ENCODE data around the gene DLG4.

DLG4 gene

DNA sequence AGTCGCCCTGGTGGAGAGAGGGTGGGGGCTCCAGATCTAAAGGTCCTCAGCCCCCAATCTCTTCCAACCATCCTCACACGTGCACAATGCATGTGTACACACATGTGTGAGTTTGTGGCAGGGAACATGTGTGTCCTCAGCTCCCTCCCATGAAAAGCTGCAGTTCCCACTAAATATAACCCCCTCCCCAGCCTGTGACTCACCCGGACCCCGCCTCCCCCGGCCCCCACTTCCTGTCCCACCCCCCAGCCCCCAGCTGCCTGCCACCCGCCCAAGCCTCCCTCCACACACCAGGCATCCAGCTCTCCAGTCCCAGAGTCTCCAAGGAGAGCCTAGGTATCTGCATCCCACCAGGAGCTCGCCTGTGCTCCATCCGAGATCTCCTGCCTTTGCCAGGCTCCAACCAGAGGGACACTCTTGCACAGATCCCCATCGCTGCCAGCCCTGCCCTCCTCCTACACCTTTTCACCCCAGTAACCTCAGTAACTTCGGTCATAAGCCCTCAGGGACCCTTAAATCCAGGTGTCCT is 3.9 kb downstream of the DLG4 start:
- Mint-ChIP-seq H3K4me1 (ENCODE audit: low read depth) (peaks cover 70% of the 10 kb centered on the region), H3K9me3 (ENCODE audit: low read depth) (no peaks in the 10 kb centered on the region), H3K27me3 (no peaks in the 10 kb centered on the region), H3K27ac (peak overlapping the region; percentile 91), H3K36me3 (no peaks in the 10 kb centered on the region), H3K4me3 (peak overlapping the region; percentile 89)

DNA sequence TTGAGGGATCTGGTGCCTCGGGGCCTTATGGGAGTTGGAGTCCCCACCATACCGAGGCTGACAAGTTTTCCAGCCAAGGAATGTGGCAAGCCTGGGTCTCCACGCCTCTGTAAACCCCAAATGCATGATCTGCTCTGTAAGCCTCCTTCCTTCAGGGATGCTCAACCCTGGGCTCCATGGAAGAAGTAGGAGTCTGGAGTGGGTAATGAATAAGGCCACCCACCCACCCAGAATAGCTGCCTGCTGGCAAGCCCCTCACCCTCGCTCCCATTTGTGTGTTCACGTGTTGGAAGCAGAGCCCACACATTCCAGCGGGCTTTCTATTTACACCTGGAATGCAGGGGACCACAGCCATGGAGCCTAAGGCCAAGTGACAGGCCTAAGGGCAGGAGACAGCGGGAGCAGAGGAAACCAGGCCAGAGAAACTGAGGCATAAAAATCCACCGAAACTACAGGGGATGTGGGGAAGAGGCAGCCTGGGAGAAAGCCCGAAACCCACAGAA is 4.4 kb downstream of the DLG4 start:
- Mint-ChIP-seq H3K27ac (peak overlapping the region; percentile 91), H3K9me3 (ENCODE audit: low read depth) (no peaks in the 10 kb centered on the region), H3K4me1 (ENCODE audit: low read depth) (peaks cover 66% of the 10 kb centered on the region), H3K4me3 (peak overlapping the region; percentile 89), H3K36me3 (no peaks in the 10 kb centered on the region), H3K27me3 (no peaks in the 10 kb centered on the region)

DNA sequence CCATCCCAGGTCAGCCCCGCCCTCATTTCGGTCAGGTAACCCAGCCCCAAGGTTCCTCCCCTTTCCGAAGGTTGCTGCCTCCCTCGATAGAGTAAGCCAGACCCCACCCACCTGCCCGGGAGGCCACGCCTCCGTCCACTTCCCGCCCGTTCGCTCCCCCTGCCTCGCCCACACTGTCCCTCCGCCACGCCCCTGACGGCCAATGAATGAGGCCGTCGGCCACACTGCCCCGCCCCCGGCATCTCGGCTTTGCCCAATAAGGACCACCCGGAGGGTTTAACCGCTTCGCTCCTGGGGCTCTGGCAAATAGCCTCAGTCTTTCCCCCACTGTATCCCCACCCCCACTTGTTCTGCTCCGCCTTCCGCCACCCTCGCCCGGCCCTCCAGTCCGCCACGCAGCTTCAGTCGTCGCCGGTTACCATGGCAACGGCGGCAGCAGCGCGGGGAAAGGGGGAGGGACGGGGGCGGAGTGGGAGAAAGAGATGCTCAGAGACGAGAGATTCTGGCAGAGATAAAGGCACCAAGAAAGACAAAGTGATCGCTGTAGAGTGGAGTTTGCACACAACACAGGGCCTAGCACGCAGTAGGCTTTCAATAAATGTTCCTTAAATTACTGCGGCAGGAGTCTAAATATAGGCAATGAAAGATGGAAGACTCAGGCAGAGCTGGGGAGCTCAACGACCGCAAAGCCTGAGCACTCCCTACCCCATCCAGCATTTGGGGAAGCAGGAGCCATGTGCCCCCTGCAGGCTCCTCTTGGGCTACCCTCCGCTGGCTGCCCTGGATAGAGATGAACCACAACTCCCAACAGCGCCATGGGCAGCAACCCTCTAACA is 5.1 kb downstream of the DLG4 start:
- Mint-ChIP-seq H3K36me3 (no peaks in the 10 kb centered on the region), H3K27ac (peak overlapping the region; percentile 91), H3K9me3 (ENCODE audit: low read depth) (no peaks in the 10 kb centered on the region), H3K27me3 (no peaks in the 10 kb centered on the region), H3K4me3 (peak overlapping the region; percentile 89), H3K4me1 (ENCODE audit: low read depth) (peaks cover 63% of the 10 kb centered on the region)

DNA sequence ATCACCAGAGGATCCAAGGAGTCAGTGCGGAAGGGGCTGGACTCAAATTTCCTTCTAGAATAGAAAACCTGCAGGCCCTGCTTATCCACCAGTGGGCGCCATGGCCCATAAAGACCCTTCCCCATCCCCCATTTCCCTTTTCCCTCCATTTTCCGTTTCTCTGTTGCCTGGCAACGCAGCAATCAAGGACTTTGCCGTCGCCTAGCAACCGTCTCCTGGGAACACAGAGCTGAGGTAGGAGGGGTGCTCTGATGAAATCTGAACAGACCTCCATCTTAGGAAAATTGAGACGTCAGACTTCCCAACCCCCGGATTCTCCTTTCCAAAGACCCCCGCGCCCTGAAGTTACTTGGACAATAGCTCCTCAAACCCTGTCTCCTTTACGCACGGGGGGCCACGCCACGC is 5.7 kb downstream of the DLG4 start:
- Mint-ChIP-seq H3K36me3 (no peaks in the 10 kb centered on the region), H3K4me3 (peak overlapping the region; percentile 89), H3K27ac (peak overlapping the region; percentile 91), H3K9me3 (ENCODE audit: low read depth) (no peaks in the 10 kb centered on the region), H3K27me3 (no peaks in the 10 kb centered on the region), H3K4me1 (ENCODE audit: low read depth) (peaks cover 57% of the 10 kb centered on the region)

DNA sequence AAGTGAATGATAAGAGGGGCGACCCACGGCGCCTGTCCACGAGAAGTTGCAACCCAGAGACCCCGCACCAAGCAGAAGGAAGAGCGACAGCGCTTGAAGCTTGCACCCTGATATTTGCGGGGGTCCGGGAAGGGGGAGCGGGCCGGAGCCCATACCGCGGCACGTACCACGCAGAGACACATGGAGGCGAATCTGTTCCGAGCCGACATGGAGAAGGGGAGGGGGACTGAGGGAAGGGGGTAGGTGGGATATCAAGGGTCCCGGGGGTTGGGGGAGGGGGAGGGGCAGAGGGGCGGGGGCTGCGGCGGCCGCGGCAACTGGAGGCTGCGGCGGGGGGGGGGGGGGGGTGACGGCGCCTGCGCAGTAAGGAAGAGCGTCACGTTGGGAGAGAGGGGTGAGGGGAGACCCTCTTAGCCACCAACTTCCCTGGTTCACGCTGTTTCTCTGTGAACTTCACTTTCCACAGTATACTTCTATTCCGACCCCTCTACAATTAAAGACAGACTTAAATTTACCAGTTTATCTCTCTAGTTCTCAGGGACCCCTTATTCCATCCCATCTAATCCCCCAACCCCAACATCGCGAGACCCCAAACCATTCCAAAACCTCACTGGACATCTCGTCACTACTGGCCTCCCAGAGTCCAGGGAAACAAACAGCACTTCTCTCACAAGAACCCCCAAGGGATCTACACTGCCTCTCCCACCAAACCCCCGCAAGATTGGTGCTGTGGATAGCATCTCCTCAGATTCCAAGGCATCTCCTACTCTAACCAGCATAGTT is 8.0 kb downstream of the DLG4 start:
- H3K4me3 Mint-ChIP-seq: no peak overlapping the region
- peaks cover 45% of the 10 kb centered on the region for H3K4me1 Mint-ChIP-seq (ENCODE audit: low read depth)

DNA sequence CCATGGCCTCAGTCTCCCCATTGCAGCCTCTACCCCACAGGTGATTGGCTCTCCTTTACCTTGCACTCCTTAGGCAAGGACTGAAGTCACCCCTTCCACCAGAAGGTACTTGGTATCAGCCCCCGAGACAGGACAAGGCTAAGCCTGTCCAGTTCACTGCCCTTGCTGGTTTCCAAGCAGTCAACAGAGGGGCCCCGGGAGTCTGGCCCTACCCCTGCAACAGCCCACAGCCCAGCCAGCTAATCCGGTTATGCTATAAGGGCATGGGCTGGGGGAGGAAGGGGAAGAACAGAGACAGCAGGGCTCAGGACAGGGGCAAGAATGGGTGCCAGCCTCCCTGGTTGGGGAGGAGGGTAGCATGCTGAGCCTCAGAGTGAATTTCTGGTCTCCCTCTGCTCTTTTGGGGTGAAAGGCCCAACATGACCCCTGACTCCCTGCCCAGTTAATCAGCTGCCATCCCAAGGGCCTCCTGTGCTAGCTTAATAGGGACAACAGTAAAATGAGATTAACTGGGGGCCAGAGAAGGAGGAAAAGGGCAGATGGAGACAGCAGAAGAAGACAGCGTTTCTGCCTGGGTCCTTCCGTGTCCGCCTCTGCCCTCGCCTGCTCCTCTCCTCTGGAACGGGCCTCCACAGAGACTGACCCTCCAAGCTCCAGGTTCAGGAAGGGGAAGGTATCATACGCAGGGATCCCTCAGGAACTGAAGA is 10.7 kb downstream of the DLG4 start:
- no peaks in the 10 kb centered on the region for H3K9me3 Mint-ChIP-seq (ENCODE audit: low read depth)

More for the DNA sequence above, 8.0 kb downstream of the DLG4 start:
- Mint-ChIP-seq H3K9me3 (ENCODE audit: low read depth) (no peaks in the 10 kb centered on the region), H3K27ac (no peak overlapping the region), H3K36me3 (no peaks in the 10 kb centered on the region), H3K27me3 (no peaks in the 10 kb centered on the region)

DNA sequence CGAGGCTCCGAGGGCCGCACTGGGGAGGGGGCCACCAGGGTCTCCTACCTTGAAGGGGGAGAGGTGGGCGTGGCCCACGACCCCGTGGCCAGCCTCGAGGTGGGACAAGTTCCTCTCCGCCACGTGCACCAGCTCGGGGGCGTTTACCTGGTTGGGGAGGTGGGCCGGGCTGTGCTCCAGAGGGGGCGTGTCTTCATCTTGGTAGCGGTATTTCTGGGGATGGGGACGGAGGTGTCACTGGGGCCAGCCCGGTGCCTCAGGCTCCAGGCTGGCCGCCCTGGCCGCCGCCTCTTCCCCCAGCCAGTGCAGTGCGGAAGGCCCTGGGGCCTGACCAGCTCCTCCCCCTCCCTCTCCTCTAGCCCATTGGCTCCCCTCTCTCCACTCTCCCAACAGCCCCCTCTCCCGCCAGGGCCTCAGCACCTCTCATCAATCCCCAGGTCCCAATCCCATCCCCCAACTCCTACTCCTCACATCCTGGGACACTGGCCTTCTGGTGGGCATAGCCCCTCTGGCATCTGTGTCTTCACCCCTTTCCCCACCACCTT is 11.5 kb downstream of the DLG4 start:
- Mint-ChIP-seq H3K4me3 (no peak overlapping the region), H3K4me1 (ENCODE audit: low read depth) (peaks cover 35% of the 10 kb centered on the region), H3K27me3 (no peaks in the 10 kb centered on the region), H3K9me3 (ENCODE audit: low read depth) (no peaks in the 10 kb centered on the region), H3K36me3 (no peaks in the 10 kb centered on the region), H3K27ac (no peak overlapping the region)

More for the DNA sequence above, 10.7 kb downstream of the DLG4 start:
- Mint-ChIP-seq H3K36me3 (no peaks in the 10 kb centered on the region), H3K27ac (no peak overlapping the region), H3K4me3 (no peak overlapping the region), H3K27me3 (no peaks in the 10 kb centered on the region), H3K4me1 (ENCODE audit: low read depth) (peaks cover 42% of the 10 kb centered on the region)

DNA sequence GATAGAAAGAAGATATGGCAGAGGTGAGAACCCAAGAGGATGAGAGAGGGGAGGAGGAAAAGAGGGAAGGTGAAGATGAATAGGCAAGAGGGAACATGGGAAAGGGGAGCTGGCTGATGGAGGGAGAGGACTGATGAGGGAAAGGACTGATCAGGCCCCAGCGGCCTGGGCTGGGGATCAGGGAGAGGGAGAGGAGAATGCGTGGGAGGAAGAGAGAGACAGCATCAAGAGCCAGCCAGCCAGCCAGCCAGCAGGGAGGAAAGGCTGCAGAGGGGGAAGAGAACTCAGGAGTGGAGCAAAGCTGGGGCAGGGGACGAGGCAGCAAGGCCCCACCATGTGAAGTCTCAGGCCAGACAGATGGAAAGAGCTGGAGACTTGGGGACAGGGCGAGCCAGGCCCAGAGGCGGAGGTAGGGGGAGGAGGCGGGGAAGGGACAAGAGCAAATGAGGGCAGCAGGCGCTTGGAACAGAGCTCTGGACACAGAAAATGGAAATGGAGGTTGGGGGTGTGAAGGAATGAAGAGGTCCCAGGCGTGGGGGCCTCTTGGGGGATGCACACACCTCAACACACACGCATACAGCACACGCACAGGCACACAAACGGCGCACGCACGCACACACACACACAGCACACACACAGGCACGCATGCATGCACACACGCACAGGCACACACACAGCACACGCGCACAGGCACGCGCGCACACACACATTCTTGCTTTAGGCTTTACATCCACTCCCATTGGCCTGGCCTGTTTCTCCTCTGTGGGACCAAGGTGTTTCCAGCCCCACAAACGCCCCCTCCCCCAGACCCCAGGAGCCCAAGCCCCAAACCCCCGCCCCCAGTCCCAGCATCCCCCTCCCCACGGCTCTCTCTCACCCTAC is 12.3 kb downstream of the DLG4 start:
- H3K27me3 Mint-ChIP-seq: no peaks in the 10 kb centered on the region
- H3K4me3 Mint-ChIP-seq: peak overlapping the region; percentile 24
- no peak overlapping the region for H3K27ac Mint-ChIP-seq
- H3K36me3 Mint-ChIP-seq: peaks cover 3% of the 10 kb centered on the region
- H3K4me1 Mint-ChIP-seq (ENCODE audit: low read depth): peaks cover 35% of the 10 kb centered on the region
- no peaks in the 10 kb centered on the region for H3K9me3 Mint-ChIP-seq (ENCODE audit: low read depth)

DNA sequence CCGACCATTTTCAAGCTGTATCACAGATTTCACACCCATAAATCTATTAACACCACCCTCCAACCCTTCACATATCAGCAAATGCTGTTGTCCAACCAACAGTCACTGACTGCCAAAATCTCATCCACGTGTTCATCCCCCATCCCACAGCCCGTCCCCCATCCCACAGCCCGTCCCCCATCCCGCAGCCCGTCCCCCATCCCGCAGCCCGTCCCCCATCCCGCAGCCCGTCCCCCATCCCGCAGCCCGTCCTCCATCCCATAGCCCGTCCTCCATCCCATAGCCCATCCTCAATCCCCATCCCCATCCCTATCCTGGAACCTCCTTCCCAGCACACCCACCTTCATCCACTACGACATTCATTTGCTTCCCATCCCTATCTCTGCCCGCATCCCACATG is 14.1 kb downstream of the DLG4 start:
- no peaks in the 10 kb centered on the region for H3K27me3 Mint-ChIP-seq
- peak overlapping the region; percentile 71 for H3K4me3 Mint-ChIP-seq
- H3K27ac Mint-ChIP-seq: peak overlapping the region; percentile 74
- peaks cover 4% of the 10 kb centered on the region for H3K36me3 Mint-ChIP-seq
- H3K9me3 Mint-ChIP-seq (ENCODE audit: low read depth): no peaks in the 10 kb centered on the region
- peaks cover 28% of the 10 kb centered on the region for H3K4me1 Mint-ChIP-seq (ENCODE audit: low read depth)

DNA sequence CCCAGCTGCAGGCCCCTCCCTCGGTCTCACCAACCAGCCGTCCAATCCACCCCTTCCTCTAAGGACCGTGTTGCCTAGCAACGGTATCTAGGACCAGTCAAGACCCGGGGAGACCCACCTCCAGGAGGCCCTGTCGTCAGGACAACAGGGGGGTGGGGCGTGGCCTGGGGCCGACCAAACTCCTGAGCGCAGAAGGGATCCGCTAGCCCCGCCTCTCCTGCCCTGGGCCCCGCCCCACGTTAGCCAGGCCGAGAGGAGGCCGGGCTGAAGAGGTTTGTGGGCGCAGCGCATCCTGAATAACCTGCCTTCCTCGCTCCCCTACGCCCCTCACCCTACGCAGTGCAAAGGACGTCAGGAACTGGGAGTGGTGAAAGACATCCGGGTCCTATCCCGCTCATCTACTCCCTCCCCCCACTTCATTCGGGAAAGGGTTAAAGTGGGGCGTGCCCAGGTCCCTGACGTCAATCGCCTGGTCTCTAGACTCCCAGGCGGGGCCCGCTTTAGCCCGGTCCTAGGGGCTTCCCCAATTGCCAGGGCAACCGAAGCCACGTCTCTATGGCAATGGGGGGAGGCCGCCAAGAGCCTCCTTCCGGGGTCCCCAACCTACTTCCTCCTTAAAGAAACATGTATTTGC is 14.7 kb downstream of the DLG4 start:
- no peaks in the 10 kb centered on the region for H3K9me3 Mint-ChIP-seq (ENCODE audit: low read depth)
- peaks cover 4% of the 10 kb centered on the region for H3K36me3 Mint-ChIP-seq
- H3K27ac Mint-ChIP-seq: peak overlapping the region; percentile 74
- H3K4me3 Mint-ChIP-seq: peak overlapping the region; percentile 71
- H3K4me1 Mint-ChIP-seq (ENCODE audit: low read depth): peaks cover 28% of the 10 kb centered on the region
- H3K27me3 Mint-ChIP-seq: no peaks in the 10 kb centered on the region

DNA sequence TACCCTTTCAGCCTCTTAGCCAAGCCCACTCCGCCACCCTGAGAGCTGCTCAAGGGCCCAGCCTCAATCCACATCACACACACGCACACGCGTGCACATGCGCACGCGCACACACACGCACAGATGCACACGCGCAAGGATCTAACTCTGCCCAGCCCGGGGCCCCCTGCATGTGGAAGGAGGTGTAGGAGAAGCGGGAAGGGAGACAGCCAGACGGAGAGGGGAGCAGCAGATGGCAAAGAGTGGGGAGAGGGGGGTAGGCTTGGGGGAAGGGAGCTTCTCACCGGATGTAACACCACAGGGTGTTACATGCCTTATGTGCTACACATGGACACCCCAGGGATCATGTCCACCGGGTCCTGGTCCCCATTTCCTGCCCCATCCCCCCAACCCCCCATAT is 15.3 kb downstream of the DLG4 start:
- Mint-ChIP-seq H3K4me1 (ENCODE audit: low read depth) (peaks cover 28% of the 10 kb centered on the region), H3K36me3 (peaks cover 4% of the 10 kb centered on the region), H3K27me3 (no peaks in the 10 kb centered on the region), H3K9me3 (ENCODE audit: low read depth) (no peaks in the 10 kb centered on the region), H3K27ac (peak overlapping the region; percentile 74), H3K4me3 (peak overlapping the region; percentile 71)

DNA sequence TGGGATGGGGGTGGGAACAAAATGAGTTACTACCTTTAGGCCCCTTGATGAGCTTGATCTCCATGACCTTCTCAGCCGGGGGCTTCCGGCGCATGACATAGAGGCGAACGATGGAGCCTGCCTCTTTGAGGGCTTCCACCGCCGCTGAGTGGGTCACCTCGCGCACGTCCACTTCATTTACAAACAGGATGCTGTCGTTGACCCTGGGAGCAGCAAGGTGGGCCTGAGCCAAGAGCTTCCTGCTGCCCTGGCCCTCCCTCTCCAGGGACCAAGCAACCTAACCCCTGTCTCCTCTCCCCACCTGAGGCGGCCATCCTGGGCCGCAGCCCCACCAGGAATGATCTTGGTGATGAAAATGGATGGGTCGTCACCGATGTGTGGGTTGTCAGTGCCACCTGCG is 16.2 kb downstream of the DLG4 start:
- Mint-ChIP-seq H3K27ac (no peak overlapping the region), H3K9me3 (ENCODE audit: low read depth) (no peaks in the 10 kb centered on the region), H3K27me3 (no peaks in the 10 kb centered on the region), H3K4me3 (peak overlapping the region; percentile 62), H3K4me1 (ENCODE audit: low read depth) (peaks cover 28% of the 10 kb centered on the region), H3K36me3 (peaks cover 4% of the 10 kb centered on the region)

DNA sequence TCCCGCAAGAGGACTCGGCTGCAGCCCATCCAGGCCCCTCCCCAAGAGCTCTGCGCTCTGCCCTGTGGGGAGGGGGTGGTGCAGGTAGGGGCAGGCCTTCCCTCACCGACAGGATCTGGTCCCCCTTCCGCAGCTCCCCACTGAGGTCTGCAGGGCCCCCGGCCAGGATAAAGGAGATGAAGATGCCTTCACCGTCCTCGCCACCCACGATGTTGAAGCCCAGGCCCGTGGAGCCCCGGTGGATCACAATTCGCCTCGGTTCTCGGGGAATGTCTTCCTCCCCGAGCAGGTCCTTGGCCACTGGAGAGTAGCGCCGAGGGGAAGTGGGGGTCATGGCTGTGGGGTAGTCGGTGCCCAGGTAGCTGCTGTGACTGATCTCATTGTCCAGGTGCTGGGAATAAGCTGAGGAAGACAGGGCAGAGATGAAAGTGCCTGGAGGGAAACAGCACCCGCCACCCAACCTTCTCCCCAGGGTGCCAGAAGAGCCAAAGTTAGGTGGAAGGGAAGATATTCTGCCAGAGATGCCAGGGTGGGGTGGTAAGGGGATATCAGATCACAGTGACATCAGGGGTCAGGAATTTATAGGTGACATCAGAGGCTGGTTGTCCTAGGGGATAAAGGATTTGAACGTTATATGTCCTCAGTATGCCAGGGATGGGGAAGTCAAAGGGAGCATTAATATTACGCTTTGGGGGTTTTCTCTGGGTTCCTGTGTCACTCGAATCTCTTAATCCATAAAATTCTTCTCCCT is 22.8 kb downstream of the DLG4 start:
- peaks cover 2% of the 10 kb centered on the region for H3K36me3 Mint-ChIP-seq
- no peaks in the 10 kb centered on the region for H3K27me3 Mint-ChIP-seq
- no peaks in the 10 kb centered on the region for H3K9me3 Mint-ChIP-seq (ENCODE audit: low read depth)
- no peak overlapping the region for H3K4me3 Mint-ChIP-seq
- H3K27ac Mint-ChIP-seq: no peak overlapping the region
- no peaks in the 10 kb centered on the region for H3K4me1 Mint-ChIP-seq (ENCODE audit: low read depth)
